K562 (cell line): ENCODE measurements around the gene LPIN1. TPM values are rescaled to one million over a fixed set of nuclear protein-coding genes. Genes with fewer than 3 reads are reported as not detected.

Source experiments
- CBX1 ChIP-seq: sonication (generic); IDR thresholded peaks from 2 replicates; pipeline ENCODE4 v1.6.1; 2016; ENCODE audit warnings: antibody characterized with exemption, low read depth, mild to moderate bottlenecking
- CREM ChIP-seq: IDR thresholded peaks from 2 replicates; pipeline ENCODE4 v1.6.1; 2014; ENCODE audit warnings: antibody characterized with exemption, low read depth
- ELF1 ChIP-seq: fragments of 200-800 bp; sonication (Bioruptor generic); IDR thresholded peaks from 2 replicates; pipeline ENCODE4 v1.6.1; 2016; ENCODE audit warnings: missing genetic modification characterization, missing compliant biosample characterization
- EP400 ChIP-seq: fragments of 450-650 bp; IDR thresholded peaks from 2 replicates; pipeline ENCODE4 v1.6.1; 2017; ENCODE audit warnings: antibody characterized with exemption, mild to moderate bottlenecking, moderate library complexity
- FOSL1 ChIP-seq: fragments of 200-800 bp; sonication (Bioruptor generic); conservative IDR thresholded peaks from 2 replicates; pipeline ENCODE4 v1.6.1; 2016; ENCODE audit warnings: missing genetic modification characterization, missing compliant biosample characterization
- JUN ChIP-seq, 2 experiments: sonication (generic) in 1 of 2; formaldehyde crosslinking in 1 of 2; IDR thresholded peaks; 2 replicates each; pipeline versions ENCODE4 v1.6.1 to v1.8.0; 2012 to 2022; ENCODE audit warnings: borderline replicate concordance in 2 of 2, mild to moderate bottlenecking in 2 of 2, improper control_type of control experiment in 1 of 2, low read depth in 1 of 2, low read length in 1 of 2, missing genetic modification reagents in 1 of 2
- MGA ChIP-seq: fragments of 450-650 bp; IDR thresholded peaks from 2 replicates; pipeline ENCODE4 v1.6.1; 2016; ENCODE audit warnings: mild to moderate bottlenecking, moderate library complexity
- NFATC3 ChIP-seq: fragments of 450-650 bp; IDR thresholded peaks from 2 replicates; pipeline ENCODE4 v1.6.1; 2017; ENCODE audit warnings: mild to moderate bottlenecking
- NFIC ChIP-seq: fragments of 450-650 bp; IDR thresholded peaks from 2 replicates; pipeline ENCODE4 v1.6.1; 2017; ENCODE audit warnings: mild to moderate bottlenecking, inconsistent platforms
- PHF8 ChIP-seq: fragments of 200-600 bp; sonication (generic); IDR thresholded peaks from 2 replicates; pipeline ENCODE4 v1.6.1; 2012; ENCODE audit warnings: mixed run types, mild to moderate bottlenecking, inconsistent platforms, low read length, moderate library complexity, borderline replicate concordance
- ZBTB12 ChIP-seq: fragments of 250-450 bp; sonication (Bioruptor Pico); IDR thresholded peaks from 2 replicates; pipeline ENCODE4 v1.4.0; 2020
- ZBTB17 ChIP-seq: fragments of 450-650 bp; formaldehyde crosslinking; IDR thresholded peaks from 2 replicates; pipeline ENCODE4 v1.4.0; 2020; ENCODE audit warnings: mild to moderate bottlenecking
- ZKSCAN8 ChIP-seq: fragments of 200-800 bp; sonication (Bioruptor generic); IDR thresholded peaks from 2 replicates; pipeline ENCODE4 v1.6.1; 2016; ENCODE audit warnings: missing genetic modification characterization, missing compliant biosample characterization
- ZNF75A ChIP-seq: fragments of 450-650 bp; formaldehyde crosslinking; IDR thresholded peaks from 2 replicates; pipeline ENCODE4 v1.4.0; 2020; ENCODE audit warnings: mild to moderate bottlenecking
- polyA plus RNA-seq, 8 experiments: library from polyadenylated mRNA; depleted of rRNA in 4 of 8; stranded (reverse) in 5 of 8; unstranded in 3 of 8; fragments of >200 nt; fragmentation: Nextera tagmentation in 2 of 8; fragmentation: Illumina TruSeq in 1 of 8; extraction: Ambion mirVana in 2 of 8; extraction: Trizol in 1 of 8; gene quantifications; 2 replicates each; pipeline versions ENCODE4 v1.2.1 to v1.2.3, GENCODE V29; 2011 to 2014; ENCODE audit warnings: inconsistent platforms in 1 of 8, missing spikeins in 1 of 8
- total RNA-seq, 7 experiments: library from RNA; depleted of rRNA in 6 of 7; stranded (reverse); fragments of >200 nt in 6 of 7; fragmentation: Illumina TruSeq in 2 of 7; extraction: Trizol in 2 of 7; gene quantifications; 2 replicates each; pipeline versions ENCODE4 v1.2.1 to v1.2.3, GENCODE V29; 2011 to 2021; ENCODE audit warnings: low replicate concordance in 1 of 7

LPIN1 gene
- total and polyA plus RNA-seq, 9 of the 15 experiments (the other 6 are each of a cell fraction or from before 2014, with no cell fraction given): 9.2 to 84.0 (median 27.8) TPM

GRCh38 chr2:11863513-11864328 is 117.3 kb downstream of the LPIN1 start (continued):
- no peak for TF ChIP-seq MGA
- peak; percentile 68 for TF ChIP-seq FOSL1 (tag)
- no peak for TF ChIP-seq ZNF75A (CRISPR knock-in tag)
- 0 out of 2 replicates have a peak, but pooled peaks have one; percentile 66 for TF ChIP-seq CBX1
- no peak for TF ChIP-seq NFATC3
- TF ChIP-seq JUN (IDR thresholded peaks at IDR 0.05; ENCODE audit: borderline replicate concordance, low read depth, low read length): peak; percentile 63; the same call in 1 of the 2 replicates
- no peak for TF ChIP-seq JUN (CRISPR knock-in tag; IDR thresholded peaks at IDR 0.05; ENCODE audit: borderline replicate concordance)
- TF ChIP-seq ELF1 (tag): peak; percentile 42; the same call in 1 of the 2 replicates
- TF ChIP-seq NFIC: peak; percentile 46; the same call in 1 of the 2 replicates
- peak; percentile 56 for TF ChIP-seq CREM
- no peak for TF ChIP-seq PHF8
- TF ChIP-seq ZBTB17 (CRISPR knock-in tag): 0 out of 2 replicates have a peak, but pooled peaks have one; percentile 45
- no peak for TF ChIP-seq ZKSCAN8
- peak; percentile 51; the same call in 1 of the 2 replicates for TF ChIP-seq EP400
- no peak for TF ChIP-seq ZBTB12 (CRISPR knock-in tag)
